HepG2 (cell line): Measurements from ENCODE around the gene SCARF1. TPM values are rescaled to one million over a fixed set of nuclear protein-coding genes. Genes with fewer than 3 reads are reported as not detected.

Experiments used
- GLI4 ChIP-seq: sonication (generic); formaldehyde crosslinking; IDR thresholded peaks from 2 replicates; pipeline ENCODE4 v1.5.1; 2020; ENCODE audit warnings: missing genetic modification reagents, mild to moderate bottlenecking, moderate library complexity, borderline replicate concordance
- IKZF4 ChIP-seq: sonication (generic); formaldehyde crosslinking; IDR thresholded peaks from 2 replicates; pipeline ENCODE4 v1.5.1; 2020; ENCODE audit warnings: borderline replicate concordance, mild to moderate bottlenecking, low read depth, missing genetic modification reagents; ENCODE audit errors: not compliant biosample characterization
- KDM5A ChIP-seq: fragments of 200-600 bp; sonication (generic); IDR thresholded peaks from 2 replicates; pipeline ENCODE4 v1.7.0; 2018; ENCODE audit warnings: antibody characterized with exemption, mild to moderate bottlenecking, low read length, borderline replicate concordance
- SIN3B ChIP-seq: fragments of 150-350 bp; IDR thresholded peaks from 2 replicates; pipeline ENCODE4 v1.6.1; 2014; ENCODE audit warnings: low read length
- ZNF180 ChIP-seq: sonication (generic); formaldehyde crosslinking; IDR thresholded peaks from 2 replicates; pipeline ENCODE4 v1.4.0; 2020; ENCODE audit warnings: low read depth, missing genetic modification reagents, borderline replicate concordance
- ZNF616 ChIP-seq: sonication (generic); formaldehyde crosslinking; IDR thresholded peaks from 2 replicates; pipeline ENCODE4 v1.5.0; 2020; ENCODE audit warnings: low read depth, mild to moderate bottlenecking, missing genetic modification reagents
- polyA plus RNA-seq, 8 experiments: library from polyadenylated mRNA; depleted of rRNA in 3 of 8; stranded (reverse) in 7 of 8; unstranded in 1 of 8; fragments of >200 nt; fragmentation: Illumina TruSeq in 4 of 8; extraction: Trizol in 4 of 8; gene quantifications; 2 replicates each; pipeline versions ENCODE4 v1.2.1 to v1.2.3, GENCODE V29; 2011 to 2016; ENCODE audit warnings: low read depth in 4 of 8, missing spikeins in 1 of 8, mixed read lengths in 1 of 8; ENCODE audit not compliant: insufficient read depth in 1 of 8
- total RNA-seq, 5 experiments: library from RNA; depleted of rRNA; stranded (reverse); fragments of >200 nt; fragmentation: Illumina TruSeq; extraction: Trizol; gene quantifications; 2 replicates each; pipeline ENCODE4 v1.2.3, GENCODE V29; 2016; ENCODE audit warnings: low read depth in 1 of 5
- TF ChIP-seq, protein P1 (sequence below): sonication (generic); formaldehyde crosslinking; IDR thresholded peaks from 2 replicates; pipeline ENCODE4 v1.4.0; 2020; ENCODE audit warnings: missing genetic modification reagents
- TF ChIP-seq, protein P2 (sequence below): sonication (generic); formaldehyde crosslinking; IDR thresholded peaks from 2 replicates; pipeline ENCODE4 v1.4.0; 2020; ENCODE audit warnings: missing genetic modification reagents
- TF ChIP-seq, protein P3 (sequence below): sonication (generic); formaldehyde crosslinking; IDR thresholded peaks from 2 replicates; pipeline ENCODE4 v1.4.0; 2020; ENCODE audit warnings: missing genetic modification reagents, borderline replicate concordance
- TF ChIP-seq, protein P4 (sequence below): sonication (generic); formaldehyde crosslinking; IDR thresholded peaks from 2 replicates; pipeline ENCODE4 v1.4.0; 2020; ENCODE audit warnings: missing genetic modification reagents

Gene SCARF1
- total and polyA plus RNA-seq, 2 of the 13 experiments (the other 11 are each of a cell fraction or from before 2014, with no cell fraction given): 0.24 to 0.71 TPM

DNA sequence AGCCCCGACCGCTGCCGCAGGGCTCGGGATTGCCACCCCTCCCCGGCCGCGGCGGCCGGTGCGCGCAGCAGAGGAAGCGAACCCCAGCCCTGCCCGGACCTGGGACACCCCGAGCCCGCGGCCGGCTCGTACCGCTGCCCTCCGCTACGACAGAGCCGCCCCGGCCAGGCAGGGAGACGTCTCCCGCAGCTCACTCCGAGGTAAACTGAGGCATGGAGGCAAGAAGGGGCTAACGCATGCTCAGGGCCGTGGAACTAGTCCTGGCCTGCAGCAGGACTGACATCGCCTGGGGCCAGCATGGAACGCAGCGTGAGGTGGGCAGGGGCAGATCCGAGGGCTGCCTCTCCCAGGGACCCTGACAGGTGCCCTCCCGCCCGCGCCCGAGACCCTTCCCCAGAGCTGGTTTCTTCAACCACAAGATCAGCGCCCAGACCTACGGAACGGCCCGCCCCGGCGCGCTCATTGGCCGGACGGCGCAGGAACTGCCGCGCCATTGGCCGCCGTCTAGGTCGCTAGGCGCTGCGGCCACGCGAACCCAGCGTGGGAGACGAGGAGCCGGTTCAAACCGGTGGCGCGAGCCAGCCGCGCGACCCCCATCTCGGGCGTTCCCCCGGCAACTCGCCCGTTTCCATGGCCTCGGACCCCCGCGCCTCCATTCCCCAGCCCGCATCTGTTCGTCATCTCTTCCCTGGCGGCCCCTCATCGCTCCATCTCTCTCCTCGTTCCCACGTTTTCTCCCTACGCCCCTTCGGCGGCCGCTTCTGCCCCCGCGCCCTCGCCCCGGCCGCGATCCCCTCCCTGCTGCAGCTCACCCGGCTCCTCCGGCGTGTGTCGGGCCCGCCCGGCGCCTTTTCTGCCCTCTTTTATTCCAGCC lies 17.3 kb downstream of the SCARF1 start, which contains the start of gene SLC43A2 (continued):
- TF ChIP-seq, protein P1, sequence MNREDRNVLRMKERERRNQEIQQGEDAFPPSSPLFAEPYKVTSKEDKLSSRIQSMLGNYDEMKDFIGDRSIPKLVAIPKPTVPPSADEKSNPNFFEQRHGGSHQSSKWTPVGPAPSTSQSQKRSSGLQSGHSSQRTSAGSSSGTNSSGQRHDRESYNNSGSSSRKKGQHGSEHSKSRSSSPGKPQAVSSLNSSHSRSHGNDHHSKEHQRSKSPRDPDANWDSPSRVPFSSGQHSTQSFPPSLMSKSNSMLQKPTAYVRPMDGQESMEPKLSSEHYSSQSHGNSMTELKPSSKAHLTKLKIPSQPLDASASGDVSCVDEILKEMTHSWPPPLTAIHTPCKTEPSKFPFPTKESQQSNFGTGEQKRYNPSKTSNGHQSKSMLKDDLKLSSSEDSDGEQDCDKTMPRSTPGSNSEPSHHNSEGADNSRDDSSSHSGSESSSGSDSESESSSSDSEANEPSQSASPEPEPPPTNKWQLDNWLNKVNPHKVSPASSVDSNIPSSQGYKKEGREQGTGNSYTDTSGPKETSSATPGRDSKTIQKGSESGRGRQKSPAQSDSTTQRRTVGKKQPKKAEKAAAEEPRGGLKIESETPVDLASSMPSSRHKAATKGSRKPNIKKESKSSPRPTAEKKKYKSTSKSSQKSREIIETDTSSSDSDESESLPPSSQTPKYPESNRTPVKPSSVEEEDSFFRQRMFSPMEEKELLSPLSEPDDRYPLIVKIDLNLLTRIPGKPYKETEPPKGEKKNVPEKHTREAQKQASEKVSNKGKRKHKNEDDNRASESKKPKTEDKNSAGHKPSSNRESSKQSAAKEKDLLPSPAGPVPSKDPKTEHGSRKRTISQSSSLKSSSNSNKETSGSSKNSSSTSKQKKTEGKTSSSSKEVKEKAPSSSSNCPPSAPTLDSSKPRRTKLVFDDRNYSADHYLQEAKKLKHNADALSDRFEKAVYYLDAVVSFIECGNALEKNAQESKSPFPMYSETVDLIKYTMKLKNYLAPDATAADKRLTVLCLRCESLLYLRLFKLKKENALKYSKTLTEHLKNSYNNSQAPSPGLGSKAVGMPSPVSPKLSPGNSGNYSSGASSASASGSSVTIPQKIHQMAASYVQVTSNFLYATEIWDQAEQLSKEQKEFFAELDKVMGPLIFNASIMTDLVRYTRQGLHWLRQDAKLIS: no peak; the same call in 1 of the 2 replicates
- TF ChIP-seq, protein P2, sequence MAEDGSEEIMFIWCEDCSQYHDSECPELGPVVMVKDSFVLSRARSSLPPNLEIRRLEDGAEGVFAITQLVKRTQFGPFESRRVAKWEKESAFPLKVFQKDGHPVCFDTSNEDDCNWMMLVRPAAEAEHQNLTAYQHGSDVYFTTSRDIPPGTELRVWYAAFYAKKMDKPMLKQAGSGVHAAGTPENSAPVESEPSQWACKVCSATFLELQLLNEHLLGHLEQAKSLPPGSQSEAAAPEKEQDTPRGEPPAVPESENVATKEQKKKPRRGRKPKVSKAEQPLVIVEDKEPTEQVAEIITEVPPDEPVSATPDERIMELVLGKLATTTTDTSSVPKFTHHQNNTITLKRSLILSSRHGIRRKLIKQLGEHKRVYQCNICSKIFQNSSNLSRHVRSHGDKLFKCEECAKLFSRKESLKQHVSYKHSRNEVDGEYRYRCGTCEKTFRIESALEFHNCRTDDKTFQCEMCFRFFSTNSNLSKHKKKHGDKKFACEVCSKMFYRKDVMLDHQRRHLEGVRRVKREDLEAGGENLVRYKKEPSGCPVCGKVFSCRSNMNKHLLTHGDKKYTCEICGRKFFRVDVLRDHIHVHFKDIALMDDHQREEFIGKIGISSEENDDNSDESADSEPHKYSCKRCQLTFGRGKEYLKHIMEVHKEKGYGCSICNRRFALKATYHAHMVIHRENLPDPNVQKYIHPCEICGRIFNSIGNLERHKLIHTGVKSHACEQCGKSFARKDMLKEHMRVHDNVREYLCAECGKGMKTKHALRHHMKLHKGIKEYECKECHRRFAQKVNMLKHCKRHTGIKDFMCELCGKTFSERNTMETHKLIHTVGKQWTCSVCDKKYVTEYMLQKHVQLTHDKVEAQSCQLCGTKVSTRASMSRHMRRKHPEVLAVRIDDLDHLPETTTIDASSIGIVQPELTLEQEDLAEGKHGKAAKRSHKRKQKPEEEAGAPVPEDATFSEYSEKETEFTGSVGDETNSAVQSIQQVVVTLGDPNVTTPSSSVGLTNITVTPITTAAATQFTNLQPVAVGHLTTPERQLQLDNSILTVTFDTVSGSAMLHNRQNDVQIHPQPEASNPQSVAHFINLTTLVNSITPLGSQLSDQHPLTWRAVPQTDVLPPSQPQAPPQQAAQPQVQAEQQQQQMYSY (CRISPR knock-in tag): no peak
- TF ChIP-seq ZNF180 (CRISPR knock-in tag) (no peak), KDM5A (no peak), IKZF4 (CRISPR knock-in tag) (peak; percentile 57), SIN3B (no peak), ZNF616 (CRISPR knock-in tag) (peak; percentile 54; the same call in 1 of the 2 replicates), GLI4 (CRISPR knock-in tag) (peak; percentile 32; the same call in 1 of the 2 replicates)
- TF ChIP-seq, protein P3, sequence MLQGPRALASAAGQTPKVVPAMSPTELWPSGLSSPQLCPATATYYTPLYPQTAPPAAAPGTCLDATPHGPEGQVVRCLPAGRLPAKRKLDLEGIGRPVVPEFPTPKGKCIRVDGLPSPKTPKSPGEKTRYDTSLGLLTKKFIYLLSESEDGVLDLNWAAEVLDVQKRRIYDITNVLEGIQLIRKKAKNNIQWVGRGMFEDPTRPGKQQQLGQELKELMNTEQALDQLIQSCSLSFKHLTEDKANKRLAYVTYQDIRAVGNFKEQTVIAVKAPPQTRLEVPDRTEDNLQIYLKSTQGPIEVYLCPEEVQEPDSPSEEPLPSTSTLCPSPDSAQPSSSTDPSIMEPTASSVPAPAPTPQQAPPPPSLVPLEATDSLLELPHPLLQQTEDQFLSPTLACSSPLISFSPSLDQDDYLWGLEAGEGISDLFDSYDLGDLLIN: no peak
- TF ChIP-seq, protein P4, sequence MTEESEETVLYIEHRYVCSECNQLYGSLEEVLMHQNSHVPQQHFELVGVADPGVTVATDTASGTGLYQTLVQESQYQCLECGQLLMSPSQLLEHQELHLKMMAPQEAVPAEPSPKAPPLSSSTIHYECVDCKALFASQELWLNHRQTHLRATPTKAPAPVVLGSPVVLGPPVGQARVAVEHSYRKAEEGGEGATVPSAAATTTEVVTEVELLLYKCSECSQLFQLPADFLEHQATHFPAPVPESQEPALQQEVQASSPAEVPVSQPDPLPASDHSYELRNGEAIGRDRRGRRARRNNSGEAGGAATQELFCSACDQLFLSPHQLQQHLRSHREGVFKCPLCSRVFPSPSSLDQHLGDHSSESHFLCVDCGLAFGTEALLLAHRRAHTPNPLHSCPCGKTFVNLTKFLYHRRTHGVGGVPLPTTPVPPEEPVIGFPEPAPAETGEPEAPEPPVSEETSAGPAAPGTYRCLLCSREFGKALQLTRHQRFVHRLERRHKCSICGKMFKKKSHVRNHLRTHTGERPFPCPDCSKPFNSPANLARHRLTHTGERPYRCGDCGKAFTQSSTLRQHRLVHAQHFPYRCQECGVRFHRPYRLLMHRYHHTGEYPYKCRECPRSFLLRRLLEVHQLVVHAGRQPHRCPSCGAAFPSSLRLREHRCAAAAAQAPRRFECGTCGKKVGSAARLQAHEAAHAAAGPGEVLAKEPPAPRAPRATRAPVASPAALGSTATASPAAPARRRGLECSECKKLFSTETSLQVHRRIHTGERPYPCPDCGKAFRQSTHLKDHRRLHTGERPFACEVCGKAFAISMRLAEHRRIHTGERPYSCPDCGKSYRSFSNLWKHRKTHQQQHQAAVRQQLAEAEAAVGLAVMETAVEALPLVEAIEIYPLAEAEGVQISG (CRISPR knock-in tag): no peak
